HG03575 (cell line): ENCODE results near the gene PRMT5.
"Not testable (repeated sequence)": the region's sequence is repeated elsewhere in the genome, so short reads cannot be mapped to it uniquely, and the experiment has no call there.

Source experiments
- ATAC-seq: cut with Tn5 transposase; IDR thresholded peaks from one replicate; pipeline ENCODE4 v1.9.1; 2021; ENCODE audit not compliant: unreplicated experiment, insufficient number of reproducible peaks, low FRiP score; ENCODE audit errors: extremely low read depth

The PRMT5 gene

DNA sequence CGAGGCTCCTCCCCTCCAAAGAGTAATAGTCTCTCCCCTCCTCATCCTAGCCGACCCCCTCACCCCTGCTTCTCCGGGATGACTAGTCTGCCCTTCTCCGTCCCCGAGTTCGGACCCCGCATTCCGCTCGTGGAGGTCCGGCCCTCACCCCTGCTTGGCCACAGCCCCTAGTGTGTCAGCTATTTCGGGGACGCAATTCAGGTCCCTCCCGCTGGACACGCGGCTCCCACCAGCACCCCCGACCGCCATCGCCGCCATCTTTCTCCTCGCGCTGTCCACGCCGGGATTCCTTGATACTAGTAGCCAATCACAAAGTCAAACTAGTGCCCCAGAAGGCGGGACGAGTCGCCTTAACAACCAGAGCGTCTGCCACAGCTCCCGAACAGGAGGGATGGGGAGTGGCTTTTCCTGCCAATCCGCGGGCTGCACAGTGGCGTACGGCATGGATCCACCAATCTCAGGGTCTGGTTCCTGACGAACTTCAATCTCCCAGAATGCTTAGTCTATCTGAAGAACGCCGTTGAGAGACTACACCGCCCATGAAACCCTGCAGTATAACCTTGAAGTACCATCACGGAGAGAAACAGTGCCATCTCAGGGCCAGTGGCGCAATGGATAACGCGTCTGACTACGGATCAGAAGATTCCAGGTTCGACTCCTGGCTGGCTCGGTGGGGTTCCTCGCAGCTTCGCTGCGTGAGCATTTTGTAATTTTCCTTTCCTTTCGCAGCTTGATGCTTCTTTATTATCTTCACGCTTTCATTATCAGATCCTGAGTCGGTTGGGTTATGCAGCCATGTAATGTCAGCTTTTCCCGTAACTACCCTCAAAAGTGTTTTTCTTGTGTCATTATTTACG, at the start of gene PRMT5:
PRMT5 (minus strand) TSS at position 273 of the 857 bp plus-strand sequence; CDS start at position 258, 15 bp downstream.
- ATAC-seq = peak; percentile 74

DNA sequence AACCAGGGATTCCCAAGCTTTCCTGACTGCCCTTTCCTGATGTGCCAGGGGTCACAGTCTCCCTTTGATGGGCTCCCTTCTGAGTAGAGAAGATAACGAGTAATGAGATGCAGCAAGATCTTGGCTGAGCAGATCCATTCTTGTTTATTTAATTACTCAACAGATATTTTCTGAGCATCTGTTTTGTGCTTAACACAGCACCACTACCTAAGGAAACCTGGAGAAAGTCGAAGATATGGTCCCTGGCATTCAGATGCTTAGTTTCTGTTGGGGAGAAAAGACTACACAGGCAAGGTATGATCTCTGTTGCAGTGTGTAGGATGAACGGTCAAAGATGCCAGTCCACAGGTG, 49.3 kb upstream of the PRMT5 start:
- no peak for ATAC-seq

DNA sequence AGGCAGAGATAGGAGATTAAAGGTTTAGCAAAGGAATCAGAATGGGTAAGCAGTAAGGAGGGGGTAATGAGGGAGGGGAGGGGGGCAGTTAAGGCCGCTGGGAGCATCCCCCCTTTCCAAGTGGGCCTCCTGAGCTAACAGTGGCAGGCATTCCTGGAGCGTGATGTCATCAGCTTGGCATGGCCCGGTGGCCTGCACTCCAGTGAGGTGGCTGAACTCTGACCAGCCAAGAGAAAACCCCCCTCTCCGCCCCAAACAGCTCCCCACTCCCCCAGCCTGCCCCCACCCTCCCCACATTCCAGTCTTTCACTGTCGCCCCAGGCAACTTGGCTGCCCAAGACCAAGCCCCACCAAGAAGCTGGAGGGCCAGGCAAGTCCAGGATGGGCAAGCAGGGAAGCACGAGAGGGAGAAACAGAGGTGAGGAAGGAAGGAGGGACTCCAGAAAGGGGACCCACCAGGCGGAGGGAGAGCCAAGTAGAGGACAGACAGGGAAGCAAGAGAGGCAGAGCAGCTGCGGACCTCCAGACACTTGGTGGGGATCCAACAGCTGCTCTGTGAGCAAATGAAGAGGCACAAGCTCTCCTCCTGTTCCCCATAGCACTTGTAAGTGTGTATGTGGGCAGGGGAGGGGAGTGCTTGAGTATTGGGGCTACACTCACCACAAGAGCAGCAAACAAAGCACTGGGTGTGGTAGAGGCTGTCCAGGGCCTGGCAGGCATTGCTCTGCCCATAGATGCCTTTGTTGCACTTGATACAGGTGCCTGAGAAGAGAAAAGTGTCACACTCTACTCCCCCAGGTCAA, 48.7 kb upstream of the PRMT5 start:
- no peak for ATAC-seq

DNA sequence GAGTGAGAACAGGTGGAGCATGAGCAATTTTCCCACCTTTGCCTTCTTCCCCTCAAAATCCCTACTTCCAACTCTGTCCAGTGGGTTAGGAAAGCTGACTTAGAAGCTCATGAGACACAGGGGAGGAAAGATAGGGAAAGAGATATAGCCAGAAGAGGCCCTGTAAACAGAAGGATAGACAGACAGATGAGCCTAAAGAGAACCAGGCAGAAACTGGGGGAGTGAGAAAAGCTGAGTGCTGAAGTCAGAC, 48.2 kb upstream of the PRMT5 start:
- no peak for ATAC-seq

DNA sequence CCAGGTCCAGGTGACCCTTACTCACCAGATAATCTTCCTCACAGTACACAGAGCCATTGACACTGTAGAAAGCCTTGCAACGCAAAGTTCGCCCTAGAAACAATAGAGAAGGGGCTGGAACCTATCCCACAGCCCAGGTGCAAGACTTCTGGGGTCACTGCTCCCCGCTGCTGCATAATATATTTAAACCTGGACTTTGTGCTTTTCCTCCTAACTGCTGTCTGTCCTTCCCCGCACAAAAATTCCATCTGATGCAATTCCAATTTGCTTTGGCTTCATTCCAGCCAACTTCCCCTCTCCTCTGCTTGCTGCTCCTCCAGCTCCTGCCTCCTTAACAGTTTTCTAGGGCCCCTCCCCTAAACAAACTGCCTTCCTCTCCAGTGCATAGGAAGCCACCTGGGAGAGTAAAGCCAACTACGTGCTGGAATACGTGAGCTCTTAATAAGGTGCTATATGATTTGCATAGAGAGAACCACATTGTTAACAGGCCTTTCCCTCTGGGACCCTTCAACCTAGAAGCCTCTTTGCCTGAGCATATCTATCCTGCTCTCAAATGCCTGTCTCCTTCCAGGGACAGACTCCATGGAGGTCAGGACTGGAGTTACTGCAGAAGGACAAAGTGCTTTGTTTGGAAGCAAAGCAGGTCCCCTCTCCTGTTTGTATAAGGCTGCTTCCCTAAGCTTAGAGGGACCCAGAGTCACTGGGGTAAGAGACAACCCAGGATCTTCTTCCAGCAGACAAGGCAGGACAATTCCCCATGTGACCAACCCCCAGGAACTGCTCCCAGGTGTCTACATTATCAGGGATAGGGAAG, 47.7 kb upstream of the PRMT5 start:
- no peak for ATAC-seq

DNA sequence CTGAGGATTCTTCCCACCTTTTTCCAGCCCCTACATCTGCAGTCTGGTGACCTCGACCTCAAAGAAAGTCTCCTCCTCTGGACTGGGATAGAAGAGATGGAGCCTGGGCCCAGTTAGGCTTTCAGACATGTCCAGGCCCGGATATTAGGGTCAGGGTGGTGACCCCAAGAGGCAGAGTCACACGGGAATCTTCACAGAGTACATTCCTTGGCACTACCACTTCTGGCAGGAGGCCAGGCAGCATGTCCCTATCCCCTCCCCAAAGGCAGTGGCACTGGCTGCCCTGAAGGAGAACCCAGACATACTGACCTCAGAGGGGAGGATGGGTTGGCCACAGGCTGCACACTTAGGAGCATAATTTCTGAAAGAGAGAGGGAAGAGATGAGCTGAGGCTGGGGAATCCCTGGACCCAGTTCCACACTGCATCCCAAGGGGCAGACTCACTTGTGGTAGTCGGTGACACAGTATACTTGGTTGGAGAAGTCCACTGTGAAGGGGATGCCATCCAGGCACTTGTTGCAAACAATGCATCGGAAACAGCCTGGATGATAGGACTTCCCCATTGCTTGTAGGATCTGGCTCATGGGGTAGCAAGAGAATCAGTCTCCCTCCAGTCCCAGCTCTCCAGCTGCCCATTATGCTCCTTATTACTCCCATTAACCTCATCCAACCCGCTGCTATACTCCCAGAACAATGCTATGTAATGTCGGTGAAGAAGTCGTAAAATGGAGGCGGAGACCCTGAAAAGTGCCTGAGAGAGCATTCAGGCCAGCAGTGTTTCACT, 45.5 kb upstream of the PRMT5 start:
- ATAC-seq = no peak

DNA sequence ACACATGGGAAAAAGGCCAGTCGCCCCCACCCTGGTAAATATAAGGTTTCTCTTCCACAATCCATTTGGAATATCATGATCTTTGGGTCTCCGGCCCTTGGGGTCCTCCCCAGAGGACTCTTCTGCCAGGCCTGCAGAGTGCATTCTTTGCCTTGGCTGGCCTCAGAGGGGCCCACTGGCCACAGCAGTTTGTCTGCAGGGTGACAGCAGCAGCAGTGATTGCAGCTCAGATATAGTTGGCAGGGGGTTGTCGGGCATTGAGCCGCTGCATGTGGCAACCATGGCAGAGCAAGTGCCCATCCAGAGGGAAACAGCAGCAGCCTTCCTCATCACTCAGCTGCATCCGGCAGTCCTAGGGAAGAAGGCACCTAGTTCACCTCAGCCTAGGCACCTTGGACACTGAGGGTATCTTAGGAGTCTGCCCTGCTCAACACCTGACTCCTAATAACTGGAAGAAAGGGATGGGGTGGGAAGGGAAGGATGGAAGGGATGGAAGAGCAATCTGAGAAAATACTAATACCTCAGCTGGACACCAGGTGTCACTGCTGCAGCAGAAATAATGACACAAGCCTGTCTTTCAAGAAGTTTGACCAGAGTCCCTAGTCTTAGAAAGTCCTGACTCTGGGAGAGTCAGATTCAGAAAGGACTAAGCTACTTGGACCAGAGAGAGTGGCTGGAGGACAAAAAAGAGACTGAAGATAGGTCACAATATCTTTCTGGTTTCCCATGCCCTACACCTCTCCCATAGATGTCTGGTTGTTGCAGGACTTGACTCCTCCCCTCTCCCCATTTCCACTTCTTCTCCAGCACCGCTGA, 44.2 kb upstream of the PRMT5 start:
- no peak for ATAC-seq

DNA sequence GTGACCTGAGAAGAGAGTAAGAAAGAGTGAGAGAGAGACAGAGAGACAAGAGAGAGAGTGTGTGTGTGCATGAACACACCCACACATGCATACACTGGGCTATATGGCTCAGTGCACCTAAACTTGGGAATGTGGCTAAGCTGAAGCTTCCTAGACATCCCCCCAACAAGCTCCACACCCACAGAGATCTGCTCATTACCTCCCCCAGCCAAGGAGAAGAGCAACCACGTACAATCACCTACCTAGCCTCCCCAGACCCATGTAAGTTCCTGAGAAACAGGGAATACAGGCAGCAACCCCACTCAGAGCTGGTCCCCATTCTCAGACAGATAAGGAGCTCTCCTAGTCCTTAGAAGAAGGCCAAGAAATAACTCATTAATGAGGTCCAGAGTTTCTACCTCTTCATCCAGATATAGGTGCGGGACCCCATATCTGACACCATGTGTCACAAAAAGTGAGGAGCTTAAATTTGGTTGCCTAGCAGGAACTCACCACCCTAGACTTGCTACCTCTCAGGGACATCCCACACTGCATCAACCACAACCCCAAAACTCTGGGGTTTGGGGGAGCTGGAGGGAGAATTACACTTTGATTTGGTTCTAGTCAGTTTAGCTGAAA, 43.2 kb upstream of the PRMT5 start:
- no peak for ATAC-seq

DNA sequence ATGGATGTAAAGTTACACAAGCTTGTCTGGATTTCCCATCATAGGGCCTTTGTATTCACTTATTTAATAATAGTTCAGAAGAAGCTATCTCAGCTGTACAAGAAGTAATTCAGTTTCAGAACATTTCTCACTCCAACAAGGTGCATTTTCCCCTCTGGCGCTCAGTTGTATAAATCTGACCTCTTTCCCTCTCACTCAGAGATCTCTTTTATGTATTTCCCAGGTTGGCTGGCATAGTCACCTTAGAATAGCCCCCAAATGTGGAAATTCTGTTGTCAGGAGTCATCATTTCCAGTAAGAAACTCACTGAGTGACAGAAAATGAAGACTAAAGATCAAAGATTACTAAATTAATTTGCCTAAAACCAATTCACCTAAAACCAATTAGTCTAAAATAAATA, 42.0 kb upstream of the PRMT5 start:
- no peak for ATAC-seq

DNA sequence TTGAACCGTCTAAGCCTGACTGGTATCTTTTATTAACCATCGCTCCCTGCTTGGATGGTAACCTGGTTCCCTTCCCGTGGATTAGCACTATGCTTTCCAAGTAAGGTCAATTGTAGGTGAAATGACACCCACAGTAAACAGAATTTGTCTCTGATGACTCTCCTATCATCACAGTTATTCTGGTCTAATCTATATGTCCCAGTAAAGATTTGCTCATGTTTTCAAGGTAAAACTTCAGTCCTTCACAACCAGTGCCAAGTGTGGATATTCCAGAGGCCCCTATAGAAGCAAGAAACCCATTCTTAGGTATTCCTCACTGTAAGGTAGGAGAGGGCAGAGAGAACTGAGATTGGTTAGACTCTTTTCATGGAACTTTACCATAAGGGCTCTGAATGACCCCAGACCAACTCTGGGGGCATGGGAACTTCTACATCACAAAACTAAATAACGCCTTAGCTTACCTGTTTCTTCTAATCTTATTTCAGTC, 37.6 kb upstream of the PRMT5 start:
- ATAC-seq = no peak

DNA sequence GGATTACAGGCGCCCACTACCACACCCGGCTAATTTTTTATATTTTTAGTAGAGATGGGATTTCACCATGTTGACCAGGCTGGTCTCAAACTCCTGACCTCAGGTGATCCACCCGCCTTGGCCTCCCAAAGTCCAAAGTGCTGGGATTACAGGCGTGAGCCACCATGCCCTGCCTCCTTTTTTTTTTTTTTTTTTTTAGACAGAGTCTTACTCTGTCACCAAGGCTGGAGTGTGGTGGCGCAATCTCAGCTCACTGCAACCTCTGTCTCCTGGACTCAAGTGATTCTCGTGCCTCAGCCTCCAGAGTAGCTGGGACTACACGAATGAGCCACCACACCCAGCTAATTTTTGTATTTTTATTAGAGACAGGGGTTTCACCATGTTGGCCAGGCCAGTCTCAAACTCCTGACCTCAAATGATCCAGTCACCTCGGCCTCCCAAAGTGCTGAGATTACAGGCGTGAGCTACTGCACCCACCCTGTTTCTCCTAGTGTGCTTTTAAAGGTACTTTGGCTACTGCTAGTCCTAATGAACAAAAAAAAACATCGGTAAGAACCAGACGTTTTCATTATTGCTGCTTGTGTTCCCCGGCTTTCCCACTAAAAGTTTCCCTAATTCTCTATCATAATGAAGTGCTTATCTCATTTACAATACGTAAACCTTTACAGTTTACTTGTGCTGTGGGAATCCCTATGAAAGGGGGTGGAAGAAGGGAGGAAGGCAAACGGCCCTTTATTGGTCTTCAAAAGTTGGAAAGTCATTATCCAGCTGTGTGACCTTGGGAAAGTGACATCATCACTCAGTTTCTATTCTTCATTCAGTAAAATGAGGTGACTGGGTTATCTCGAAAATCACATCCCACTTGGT, 37.0 kb upstream of the PRMT5 start:
- not testable (repeated sequence) for ATAC-seq

DNA sequence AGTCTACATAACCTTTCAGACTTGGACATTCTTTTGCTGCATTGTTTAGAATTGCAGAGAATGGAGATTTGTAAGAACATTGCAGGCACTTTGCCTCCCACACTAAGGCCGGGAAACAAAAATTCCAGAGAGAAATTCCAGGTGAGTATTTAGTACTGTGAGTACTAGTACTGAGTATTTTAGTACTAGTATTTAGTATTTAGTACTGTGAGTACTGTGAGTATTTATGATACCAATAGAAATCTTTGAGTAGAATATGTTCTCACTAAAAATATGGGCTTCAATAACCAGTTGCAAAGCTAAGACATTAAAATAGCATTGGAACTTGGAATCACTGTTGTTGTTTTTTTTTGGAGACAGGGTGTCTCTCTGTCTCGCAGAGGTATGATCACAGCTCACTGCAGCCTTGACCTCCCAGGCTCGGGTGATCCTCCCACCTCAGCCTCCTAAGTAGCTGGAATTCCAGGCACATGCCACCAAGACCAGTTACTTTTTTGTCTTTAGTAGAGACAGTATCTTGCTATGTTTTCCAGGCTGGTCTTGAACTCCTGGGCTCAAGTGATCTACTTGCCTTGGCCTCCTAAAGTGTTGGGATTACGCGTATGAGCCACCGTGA, 33.0 kb upstream of the PRMT5 start:
- no peak for ATAC-seq

DNA sequence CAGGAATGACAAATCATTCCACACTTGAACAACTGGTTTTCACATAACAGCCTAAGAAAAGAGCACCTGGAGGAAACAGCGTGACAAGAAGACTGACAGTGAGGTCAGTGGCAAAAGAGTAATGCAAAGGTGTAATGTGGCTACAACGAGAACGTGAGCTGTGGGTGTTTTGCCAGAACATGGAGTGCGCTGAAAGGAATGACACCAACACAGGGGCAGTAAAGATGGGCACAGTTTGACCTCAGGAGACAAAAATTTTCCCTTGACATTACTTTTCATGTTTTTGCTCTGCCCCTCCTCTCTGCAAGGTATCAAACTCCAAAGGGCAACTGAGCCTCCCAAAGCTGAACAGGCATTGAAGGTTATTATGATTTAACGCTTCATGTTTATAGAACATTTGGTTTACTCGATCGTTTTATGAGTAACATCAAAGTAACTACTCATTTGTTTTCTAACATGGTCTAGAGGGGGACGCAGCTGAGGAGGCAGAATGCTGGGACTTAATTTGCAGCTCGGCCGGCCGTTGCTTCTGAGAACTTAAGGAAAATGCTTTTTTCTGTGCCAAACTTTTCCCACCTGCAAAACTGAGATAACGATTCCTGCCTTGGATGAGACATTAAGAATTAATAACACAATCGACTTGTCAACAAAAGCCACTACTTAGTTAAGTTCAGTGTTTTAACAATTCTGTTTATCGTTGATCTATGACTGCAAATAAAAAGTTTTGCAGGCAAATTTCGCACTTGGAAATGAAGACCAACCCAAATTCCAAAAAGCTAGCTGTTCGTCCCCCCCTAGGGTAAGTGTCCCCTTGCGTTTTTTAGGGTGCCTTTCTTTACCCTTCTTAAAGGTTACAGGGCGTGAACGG, 26.8 kb upstream of the PRMT5 start:
- no peak for ATAC-seq

DNA sequence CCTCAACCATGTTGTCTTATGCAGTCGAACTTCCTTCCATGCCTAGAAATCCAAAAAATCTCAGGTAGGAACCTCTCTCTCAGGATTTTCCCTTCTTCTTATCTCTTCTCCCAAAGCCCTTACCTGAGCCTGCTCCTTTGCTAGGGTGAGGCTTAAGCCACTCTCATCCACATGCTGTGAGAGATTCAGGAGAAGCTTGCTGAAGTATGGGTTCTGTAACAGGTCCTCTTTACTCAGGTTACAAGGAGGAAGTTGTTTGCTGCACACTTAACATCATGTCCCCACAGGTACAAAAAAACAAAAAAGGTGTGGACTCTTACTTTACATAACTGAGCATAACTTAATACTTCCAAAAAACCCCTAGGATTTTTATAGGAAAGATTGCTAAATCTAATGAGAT, 23.2 kb upstream of the PRMT5 start:
- ATAC-seq = no peak

DNA sequence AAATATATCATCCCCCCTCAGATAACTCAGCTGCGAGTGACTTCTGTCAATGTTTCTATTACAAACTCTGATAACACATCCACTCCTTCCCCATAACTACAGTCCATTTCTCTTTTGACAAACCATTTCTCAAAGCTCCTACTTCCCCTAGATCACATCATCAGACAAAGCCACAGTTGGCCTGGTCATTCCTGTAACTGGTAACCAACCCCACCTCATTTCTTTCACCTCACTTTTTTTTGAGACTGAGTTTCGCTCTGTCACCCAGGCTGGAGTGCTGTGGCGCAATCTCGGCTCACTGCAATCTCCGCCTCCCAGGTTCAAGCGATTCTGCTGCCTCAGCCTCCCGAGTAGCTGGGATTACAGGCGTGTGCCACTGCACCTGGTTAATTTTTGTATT, 22.6 kb upstream of the PRMT5 start:
- not testable (repeated sequence) for ATAC-seq

DNA sequence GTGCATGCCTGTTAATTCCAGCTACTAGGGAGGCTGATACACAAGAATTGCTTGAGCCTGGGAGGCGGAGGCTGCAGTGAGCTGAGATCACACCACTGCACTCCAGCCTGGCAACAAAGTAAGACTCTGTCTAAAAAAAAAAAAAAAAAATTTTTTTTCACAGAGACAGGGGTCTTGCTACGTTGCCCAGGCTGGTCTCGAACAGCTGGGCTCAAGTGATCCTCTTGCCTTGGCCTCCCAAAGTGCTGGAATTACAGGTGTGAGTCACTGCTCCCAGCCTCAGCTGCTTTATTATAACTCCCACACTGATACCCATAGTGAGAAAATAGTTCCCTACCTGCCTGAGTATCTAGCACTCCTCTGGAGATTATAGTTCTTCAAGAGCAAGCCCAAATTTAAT, 16.5 kb upstream of the PRMT5 start:
- ATAC-seq = no peak
